GM19463 (cell line): Measurements from ENCODE around the gene ADGRB3.
"Not testable (repeated sequence)": the region's sequence is repeated elsewhere in the genome, so short reads cannot be mapped to it uniquely, and the experiment has no call there.

Experiments
- ATAC-seq: cut with Tn5 transposase; IDR thresholded peaks from one replicate; pipeline ENCODE4 v1.9.1; 2021; ENCODE audit warnings: mild to moderate bottlenecking, moderate library complexity; ENCODE audit not compliant: unreplicated experiment

The ADGRB3 gene

GRCh38 chr6:68912805-68913204 lies 277.7 kb downstream of the ADGRB3 start:
- not testable (repeated sequence) for ATAC-seq

GRCh38 chr6:68915586-68915985 lies 280.5 kb downstream of the ADGRB3 start:
- no peak for ATAC-seq

- ATAC-seq, result no peak
Measured at GRCh38 chr6:68919537-68919936, 284.5 kb downstream of the ADGRB3 start.

GRCh38 chr6:68941345-68941744 lies 306.3 kb downstream of the ADGRB3 start:
- ATAC-seq, result no peak

GRCh38 chr6:68947721-68948120 lies 312.6 kb downstream of the ADGRB3 start:
- no peak for ATAC-seq

- ATAC-seq, result no peak
Measured at GRCh38 chr6:68951270-68951669, 316.2 kb downstream of the ADGRB3 start.

GRCh38 chr6:68958327-68958726 lies 323.2 kb downstream of the ADGRB3 start:
- ATAC-seq, result no peak

GRCh38 chr6:68967549-68968300 lies 332.6 kb downstream of the ADGRB3 start:
- ATAC-seq, result peak; percentile 81

- ATAC-seq, result no peak
Measured at GRCh38 chr6:68968301-68968649, 333.2 kb downstream of the ADGRB3 start.

- no peak for ATAC-seq
Measured at GRCh38 chr6:68973066-68973465, 338.0 kb downstream of the ADGRB3 start.

GRCh38 chr6:68975064-68975463 lies 340.0 kb downstream of the ADGRB3 start:
- ATAC-seq, result no peak

- no peak for ATAC-seq
Measured at GRCh38 chr6:68975816-68976215, 340.7 kb downstream of the ADGRB3 start.

GRCh38 chr6:68976260-68976659 lies 341.2 kb downstream of the ADGRB3 start:
- ATAC-seq, result no peak

GRCh38 chr6:68978411-68978810 lies 343.3 kb downstream of the ADGRB3 start:
- no peak for ATAC-seq

- ATAC-seq, result not testable (repeated sequence)
Measured at GRCh38 chr6:68981668-68982067, 346.6 kb downstream of the ADGRB3 start.

GRCh38 chr6:68988698-68989097 lies 353.6 kb downstream of the ADGRB3 start:
- ATAC-seq, result no peak

GRCh38 chr6:68990317-68990716 lies 355.2 kb downstream of the ADGRB3 start:
- ATAC-seq, result no peak

GRCh38 chr6:68993911-68994310 lies 358.8 kb downstream of the ADGRB3 start:
- ATAC-seq, result no peak

GRCh38 chr6:68994521-68994920 lies 359.4 kb downstream of the ADGRB3 start:
- ATAC-seq, result no peak

- ATAC-seq, result no peak
Measured at GRCh38 chr6:69005199-69005598, 370.1 kb downstream of the ADGRB3 start.

GRCh38 chr6:69007781-69008180 lies 372.7 kb downstream of the ADGRB3 start:
- no peak for ATAC-seq

GRCh38 chr6:69012211-69012610 lies 377.1 kb downstream of the ADGRB3 start:
- ATAC-seq, result no peak

GRCh38 chr6:69012876-69013275 lies 377.8 kb downstream of the ADGRB3 start:
- no peak for ATAC-seq
